ENCODE data around the gene RRP7A.
"Not testable (repeated sequence)": the region's sequence is repeated elsewhere in the genome, so short reads cannot be mapped to it uniquely, and the experiment has no call there.

RRP7A gene

GRCh38 chr22:42536634-42537033 lies 17.0 kb upstream of the RRP7A start:
- not testable (repeated sequence) for H3K27me3 ChIP-seq (ENCODE audit: control insufficient read depth, insufficient read depth, low read length, poor library complexity, severe bottlenecking)

GRCh38 chr22:42536166-42536565 lies 16.6 kb upstream of the RRP7A start:
- WGBS, 2 experiments: 92 to 95% methylated on average over 7 of the region's 7 CpGs
- Histone ChIP-seq H3K4me3 (ENCODE audit: insufficient read depth, low read depth, low read length) (no peak overlapping the region), H3K27ac (ENCODE audit: insufficient read depth, low read depth, low read length, poor library complexity, severe bottlenecking) (no peak overlapping the region), H3K27me3 (ENCODE audit: control insufficient read depth, insufficient read depth, low read length, poor library complexity, severe bottlenecking) (no peaks in the 10 kb centered on the region), H3K4me1 (ENCODE audit: control insufficient read depth, insufficient read depth, low read length) (no peaks in the 10 kb centered on the region), H3K9me3 (ENCODE audit: control insufficient read depth, low read length) (no peaks in the 10 kb centered on the region), H3K36me3 (ENCODE audit: control insufficient read depth, insufficient read depth, low read length) (no peaks in the 10 kb centered on the region)

More at GRCh38 chr22:42536634-42537033, 17.0 kb upstream of the RRP7A start:
- not testable (repeated sequence) for H3K4me1 ChIP-seq (ENCODE audit: control insufficient read depth, insufficient read depth, low read length); H3K36me3 ChIP-seq (ENCODE audit: control insufficient read depth, insufficient read depth, low read length); H3K27ac ChIP-seq (ENCODE audit: insufficient read depth, low read depth, low read length, poor library complexity, severe bottlenecking); H3K4me3 ChIP-seq (ENCODE audit: insufficient read depth, low read depth, low read length); H3K9me3 ChIP-seq (ENCODE audit: control insufficient read depth, low read length)
- WGBS, 2 experiments: 91 to 95% methylated on average over 18 of the region's 18 CpGs

GRCh38 chr22:42535082-42535731 lies 15.6 kb upstream of the RRP7A start:
- H3K4me1 ChIP-seq (ENCODE audit: control insufficient read depth, insufficient read depth, low read length); H3K36me3 ChIP-seq (ENCODE audit: control insufficient read depth, insufficient read depth, low read length); H3K4me3 ChIP-seq (ENCODE audit: insufficient read depth, low read depth, low read length); H3K27me3 ChIP-seq (ENCODE audit: control insufficient read depth, insufficient read depth, low read length, poor library complexity, severe bottlenecking); H3K27ac ChIP-seq (ENCODE audit: insufficient read depth, low read depth, low read length, poor library complexity, severe bottlenecking); H3K9me3 ChIP-seq (ENCODE audit: control insufficient read depth, low read length): not testable (repeated sequence)
- 92 to 100% methylated on average over 2 of the region's 14 CpGs for WGBS, 2 experiments

- 89 to 91% methylated on average over 8 of the region's 8 CpGs for WGBS, 2 experiments
- no peak overlapping the region for H3K4me3 ChIP-seq (ENCODE audit: insufficient read depth, low read depth, low read length)
- H3K4me1 ChIP-seq (ENCODE audit: control insufficient read depth, insufficient read depth, low read length): no peaks in the 10 kb centered on the region
- no peaks in the 10 kb centered on the region for H3K27me3 ChIP-seq (ENCODE audit: control insufficient read depth, insufficient read depth, low read length, poor library complexity, severe bottlenecking)
- no peak overlapping the region for H3K27ac ChIP-seq (ENCODE audit: insufficient read depth, low read depth, low read length, poor library complexity, severe bottlenecking)
- no peaks in the 10 kb centered on the region for H3K36me3 ChIP-seq (ENCODE audit: control insufficient read depth, insufficient read depth, low read length)
- H3K9me3 ChIP-seq (ENCODE audit: control insufficient read depth, low read length): no peaks in the 10 kb centered on the region
Observed at GRCh38 chr22:42533638-42533977, 14.0 kb upstream of the RRP7A start.

- 92 to 93% methylated on average over 24 of the region's 24 CpGs for WGBS, 2 experiments
- H3K4me3 ChIP-seq (ENCODE audit: insufficient read depth, low read depth, low read length); H3K27ac ChIP-seq (ENCODE audit: insufficient read depth, low read depth, low read length, poor library complexity, severe bottlenecking); H3K36me3 ChIP-seq (ENCODE audit: control insufficient read depth, insufficient read depth, low read length); H3K4me1 ChIP-seq (ENCODE audit: control insufficient read depth, insufficient read depth, low read length); H3K27me3 ChIP-seq (ENCODE audit: control insufficient read depth, insufficient read depth, low read length, poor library complexity, severe bottlenecking); H3K9me3 ChIP-seq (ENCODE audit: control insufficient read depth, low read length): not testable (repeated sequence)
Observed at GRCh38 chr22:42531401-42532084, 11.9 kb upstream of the RRP7A start.

GRCh38 chr22:42529435-42529834 lies 9.8 kb upstream of the RRP7A start:
- not testable (repeated sequence) for H3K9me3 ChIP-seq (ENCODE audit: control insufficient read depth, low read length); H3K4me3 ChIP-seq (ENCODE audit: insufficient read depth, low read depth, low read length); H3K4me1 ChIP-seq (ENCODE audit: control insufficient read depth, insufficient read depth, low read length); H3K36me3 ChIP-seq (ENCODE audit: control insufficient read depth, insufficient read depth, low read length); H3K27ac ChIP-seq (ENCODE audit: insufficient read depth, low read depth, low read length, poor library complexity, severe bottlenecking); H3K27me3 ChIP-seq (ENCODE audit: control insufficient read depth, insufficient read depth, low read length, poor library complexity, severe bottlenecking)
- WGBS, 2 experiments: 90 to 94% methylated on average over 8 of the region's 8 CpGs

- Histone ChIP-seq H3K9me3 (ENCODE audit: control insufficient read depth, low read length) (peaks cover 2% of the 10 kb centered on the region), H3K27me3 (ENCODE audit: control insufficient read depth, insufficient read depth, low read length, poor library complexity, severe bottlenecking) (no peaks in the 10 kb centered on the region), H3K4me3 (ENCODE audit: insufficient read depth, low read depth, low read length) (no peak overlapping the region), H3K27ac (ENCODE audit: insufficient read depth, low read depth, low read length, poor library complexity, severe bottlenecking) (no peak overlapping the region), H3K36me3 (ENCODE audit: control insufficient read depth, insufficient read depth, low read length) (no peaks in the 10 kb centered on the region), H3K4me1 (ENCODE audit: control insufficient read depth, insufficient read depth, low read length) (no peaks in the 10 kb centered on the region)
- 91 to 94% methylated on average over 11 of the region's 11 CpGs for WGBS, 2 experiments
Observed at GRCh38 chr22:42528591-42529307, 9.2 kb upstream of the RRP7A start.

GRCh38 chr22:42522546-42522945 lies 3.0 kb upstream of the RRP7A start:
- H3K9me3 ChIP-seq (ENCODE audit: control insufficient read depth, low read length): peaks cover 2% of the 10 kb centered on the region
- WGBS, 2 experiments: 93 to 95% methylated on average over 15 of the region's 15 CpGs

GRCh38 chr22:42521228-42521546 lies 1.6 kb upstream of the RRP7A start:
- H3K4me1 ChIP-seq (ENCODE audit: control insufficient read depth, insufficient read depth, low read length): no peaks in the 10 kb centered on the region
- H3K27me3 ChIP-seq (ENCODE audit: control insufficient read depth, insufficient read depth, low read length, poor library complexity, severe bottlenecking): no peaks in the 10 kb centered on the region
- peaks cover 5% of the 10 kb centered on the region for H3K36me3 ChIP-seq (ENCODE audit: control insufficient read depth, insufficient read depth, low read length)
- 87 to 93% methylated on average over 9 of the region's 9 CpGs for WGBS, 2 experiments
- peaks cover 2% of the 10 kb centered on the region for H3K9me3 ChIP-seq (ENCODE audit: control insufficient read depth, low read length)
- H3K4me3 ChIP-seq (ENCODE audit: insufficient read depth, low read depth, low read length): no peak overlapping the region
- H3K27ac ChIP-seq (ENCODE audit: insufficient read depth, low read depth, low read length, poor library complexity, severe bottlenecking): no peak overlapping the region

More at GRCh38 chr22:42522546-42522945, 3.0 kb upstream of the RRP7A start:
- no peak overlapping the region for H3K4me3 ChIP-seq (ENCODE audit: insufficient read depth, low read depth, low read length)
- H3K27me3 ChIP-seq (ENCODE audit: control insufficient read depth, insufficient read depth, low read length, poor library complexity, severe bottlenecking): no peaks in the 10 kb centered on the region
- H3K27ac ChIP-seq (ENCODE audit: insufficient read depth, low read depth, low read length, poor library complexity, severe bottlenecking): no peak overlapping the region
- H3K4me1 ChIP-seq (ENCODE audit: control insufficient read depth, insufficient read depth, low read length): no peaks in the 10 kb centered on the region
- no peaks in the 10 kb centered on the region for H3K36me3 ChIP-seq (ENCODE audit: control insufficient read depth, insufficient read depth, low read length)

- H3K4me1 ChIP-seq (ENCODE audit: control insufficient read depth, insufficient read depth, low read length); H3K9me3 ChIP-seq (ENCODE audit: control insufficient read depth, low read length); H3K27ac ChIP-seq (ENCODE audit: insufficient read depth, low read depth, low read length, poor library complexity, severe bottlenecking); H3K27me3 ChIP-seq (ENCODE audit: control insufficient read depth, insufficient read depth, low read length, poor library complexity, severe bottlenecking); H3K36me3 ChIP-seq (ENCODE audit: control insufficient read depth, insufficient read depth, low read length): not testable (repeated sequence)
- WGBS, 2 experiments: 16 to 24% methylated on average over 11 to 15 of the region's 28 CpGs
- H3K4me3 ChIP-seq (ENCODE audit: insufficient read depth, low read depth, low read length): peak overlapping the region; percentile 65
Observed at GRCh38 chr22:42518638-42519524, 715 bp downstream of the RRP7A start.

All from ectodermal cell (in vitro differentiated cells).